Measurements from ENCODE around the gene SLC25A23.
A peak's percentile ranks its signal among the peaks of the same experiment; 100 is the strongest.
"Not testable (repeated sequence)": the region's sequence is repeated elsewhere in the genome, so short reads cannot be mapped to it uniquely, and the experiment has no call there.

The SLC25A23 gene

DNA sequence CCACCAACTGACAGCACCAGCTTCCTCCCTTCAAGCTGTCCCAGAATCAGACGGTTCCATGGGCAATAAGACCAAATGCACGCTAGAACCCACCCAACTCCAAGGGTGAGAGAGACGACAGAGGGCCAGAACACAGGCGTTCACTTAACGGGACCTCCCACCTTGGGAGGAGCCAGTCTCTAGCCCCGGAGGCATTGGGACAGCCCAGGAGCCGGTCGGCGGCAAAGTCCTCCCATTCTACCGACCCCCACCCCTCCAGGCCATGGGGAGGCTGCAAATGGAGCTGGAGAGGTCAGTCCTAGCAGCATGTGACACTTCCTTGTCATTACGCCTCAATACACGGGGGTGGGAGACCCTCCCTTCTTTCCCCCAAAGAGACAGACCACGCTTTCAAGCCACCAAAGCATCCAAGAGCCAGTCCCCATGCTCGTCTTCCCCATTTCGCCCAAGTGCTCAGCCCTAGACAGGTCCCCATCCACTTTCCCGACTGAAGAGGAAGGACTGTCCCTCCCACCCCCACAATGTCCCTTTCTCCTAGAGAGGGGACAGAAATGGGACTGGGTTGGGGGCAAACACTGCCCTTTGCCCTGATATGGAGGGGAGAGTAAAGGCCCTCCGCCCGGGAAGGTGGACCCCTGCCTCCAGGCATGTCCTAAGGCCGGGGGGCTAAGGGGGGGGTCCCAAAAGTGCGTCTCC lies 35.9 kb downstream of the SLC25A23 start:
- DNase-seq = no peak

DNA sequence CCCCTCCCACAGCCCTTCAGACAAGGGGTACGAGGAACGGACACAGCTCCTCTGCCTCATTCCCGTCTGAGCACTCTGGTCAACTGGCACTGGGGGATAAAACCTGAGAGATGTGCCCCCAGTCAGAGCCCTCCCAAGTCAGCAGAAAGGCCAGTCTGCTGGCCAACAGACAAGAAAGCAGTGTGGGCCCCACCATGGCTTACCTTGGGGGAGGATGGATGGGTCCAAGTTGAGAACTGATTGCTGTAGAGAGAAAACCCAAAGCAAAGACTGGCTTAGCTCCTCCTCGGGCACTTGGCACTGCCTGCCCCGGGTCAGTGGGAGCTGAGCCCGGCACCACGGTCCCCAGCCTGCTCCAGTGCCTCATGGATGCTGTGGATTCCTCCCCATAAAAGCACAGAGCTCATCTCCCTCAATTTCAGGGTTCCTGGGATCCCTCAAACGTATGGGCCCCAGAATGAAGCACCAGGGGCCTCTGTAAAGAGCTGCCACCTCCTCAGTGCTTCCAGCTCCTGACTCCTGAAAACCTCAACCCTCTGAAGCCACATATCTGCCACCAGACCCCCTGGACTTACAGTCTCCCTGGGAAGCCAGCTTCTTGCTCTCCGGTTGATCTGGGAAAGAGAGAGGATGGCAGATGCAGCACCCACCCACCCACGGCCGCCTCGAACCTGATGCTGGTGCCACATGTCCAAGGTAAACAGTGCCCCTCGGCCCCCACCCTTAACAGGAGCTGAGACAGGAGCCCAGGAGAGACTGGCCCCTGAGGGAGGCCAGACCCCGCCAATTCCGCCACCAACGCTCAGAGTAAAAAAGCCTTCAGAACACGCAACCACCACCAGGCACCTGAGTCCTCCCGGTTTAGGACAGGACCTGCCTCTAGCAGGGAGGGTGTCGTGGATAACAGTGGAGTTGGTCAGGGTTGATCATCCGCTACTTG lies 38.2 kb downstream of the SLC25A23 start:
- no peak for DNase-seq

DNA sequence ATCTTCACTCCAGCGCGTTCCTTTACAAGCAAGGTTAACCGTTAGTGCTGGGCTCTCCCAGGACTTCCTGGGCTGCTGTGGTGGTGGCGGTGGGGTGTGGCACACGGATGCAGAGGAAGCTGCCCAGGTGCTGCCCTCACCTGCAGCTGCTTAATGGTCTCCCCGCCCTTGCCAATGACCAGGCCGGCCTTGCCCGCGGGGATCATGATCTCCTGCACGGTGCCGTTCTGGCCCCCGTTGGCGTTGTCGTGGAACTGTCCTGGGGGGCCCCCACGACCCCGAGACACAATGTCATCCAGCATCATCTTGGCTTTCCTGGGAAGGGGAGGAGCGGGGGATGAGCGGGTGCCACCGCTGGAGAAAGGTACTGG lies 41.0 kb downstream of the SLC25A23 start:
- DNase-seq = no peak

DNA sequence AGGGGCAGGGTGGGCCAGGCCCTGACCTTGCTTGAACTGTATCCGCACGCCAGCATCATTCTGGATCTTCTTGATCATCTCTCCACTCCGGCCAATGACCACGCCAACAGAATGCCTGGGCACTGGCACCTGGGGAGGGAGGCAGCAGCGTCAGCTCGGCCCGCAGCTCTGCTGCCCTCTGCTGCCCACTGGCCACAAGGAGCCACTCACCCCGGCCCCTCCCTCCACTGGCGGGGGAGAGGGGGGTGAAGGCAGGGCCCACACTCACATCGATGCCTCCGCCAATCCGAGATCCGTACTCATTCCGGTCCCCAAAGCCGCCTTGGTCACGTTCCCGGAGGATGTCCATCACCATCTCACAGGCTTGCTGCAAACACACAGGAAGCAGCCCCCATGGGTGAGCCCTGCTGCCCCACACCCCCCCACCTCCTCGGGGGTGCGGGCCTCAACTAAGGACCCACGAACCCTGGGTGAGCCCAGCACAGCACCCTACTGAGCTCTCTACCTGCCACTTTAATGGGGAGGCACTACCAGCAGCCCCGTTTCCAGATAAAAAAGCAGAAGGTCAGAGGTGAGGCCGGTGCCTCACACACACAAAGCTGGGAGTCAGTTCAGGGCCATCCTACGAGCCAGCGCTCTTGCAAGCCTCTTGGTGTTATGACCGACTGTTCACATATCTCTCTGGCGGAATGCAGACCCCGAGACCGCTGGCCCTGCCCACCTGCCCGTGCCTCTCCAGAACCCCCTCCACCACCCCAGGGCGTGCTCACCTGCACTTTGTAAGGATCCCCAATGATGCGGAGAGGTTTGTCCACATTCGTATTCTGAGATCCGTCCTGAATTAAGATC lies 41.7 kb downstream of the SLC25A23 start:
- no peak for DNase-seq

- DNase-seq = no peak
These were observed 42.8 kb downstream of the SLC25A23 start for GRCh38 chr19:6416658-6417405.

DNA sequence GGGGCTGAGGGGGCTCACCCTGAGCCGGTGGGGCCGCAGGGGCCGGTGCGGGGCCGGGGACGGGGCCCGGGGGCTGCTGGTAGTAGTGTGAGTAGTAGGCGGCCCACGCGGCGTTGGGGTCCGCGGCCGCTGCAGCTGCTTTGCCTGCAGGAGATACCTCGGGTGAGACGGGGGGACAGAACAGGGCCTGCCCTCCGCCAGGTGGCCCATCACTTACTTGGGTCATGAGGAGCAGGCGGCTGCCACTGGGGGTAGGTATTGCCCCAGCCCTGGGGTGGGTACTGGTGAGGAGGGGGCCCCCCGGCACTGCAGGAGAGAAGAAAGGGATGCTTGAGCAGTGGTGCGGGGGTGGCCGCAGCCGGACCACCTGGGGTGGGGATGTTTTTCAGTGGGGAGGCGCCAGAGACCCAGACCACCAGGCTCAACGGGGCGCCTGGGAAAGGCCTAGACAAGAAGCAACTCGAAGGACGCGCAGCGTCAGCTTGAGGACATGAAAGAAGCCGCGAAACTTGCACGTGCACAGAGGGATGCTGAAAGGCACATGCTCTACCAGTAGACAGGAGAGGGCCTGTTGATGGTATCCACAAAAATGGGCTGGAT lies 43.9 kb downstream of the SLC25A23 start:
- DNase-seq = no peak

- DNase-seq = no peak
These were observed 44.6 kb downstream of the SLC25A23 start for GRCh38 chr19:6414793-6415590.

DNA sequence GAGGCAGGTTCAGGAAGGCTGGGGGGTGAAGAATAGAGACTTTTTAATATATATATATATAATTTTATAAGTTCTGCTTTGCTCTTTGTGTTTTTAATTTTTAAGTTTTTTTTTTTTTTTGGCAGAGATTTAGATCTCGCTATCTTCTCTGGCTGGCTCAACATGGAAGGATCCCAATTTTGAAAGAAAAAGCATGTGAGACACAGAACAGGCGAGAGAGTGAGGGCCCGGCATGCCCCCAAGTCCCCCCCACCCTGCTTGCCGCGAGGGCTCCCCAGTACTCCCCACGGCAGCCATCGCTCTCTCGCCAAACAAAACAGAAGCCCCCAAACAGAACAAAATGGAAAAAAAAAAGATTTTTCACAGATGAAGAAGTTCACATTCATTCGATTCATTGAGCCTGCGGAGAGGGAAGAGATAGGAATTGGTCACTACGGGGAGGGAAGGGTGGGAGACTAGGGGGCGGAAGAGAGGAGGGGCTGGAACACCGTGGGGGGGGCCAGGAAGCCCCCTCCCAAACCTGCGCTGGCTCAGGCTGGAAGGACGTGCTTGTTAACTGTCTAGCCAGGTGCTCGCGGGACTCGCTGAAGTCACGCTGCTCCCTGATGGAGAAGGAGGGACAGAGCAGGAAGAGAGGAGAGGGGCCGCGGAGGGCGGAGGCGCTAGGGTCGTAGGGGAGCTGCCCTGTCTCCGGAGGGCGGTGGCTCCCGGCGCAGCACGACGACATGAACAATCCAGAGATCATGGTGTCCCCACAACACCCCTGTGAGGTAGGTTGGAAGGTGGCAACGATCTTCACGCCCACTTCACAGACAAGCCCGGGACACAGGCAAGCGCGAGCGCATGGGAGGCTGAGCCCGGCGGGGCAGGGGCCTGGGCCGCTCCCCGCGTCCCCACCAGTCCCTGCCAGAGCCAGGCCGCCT lies 45.6 kb downstream of the SLC25A23 start:
- no peak for DNase-seq

- no peak for DNase-seq
These were observed 46.3 kb downstream of the SLC25A23 start for GRCh38 chr19:6413291-6413690.

- peak; percentile 18 for DNase-seq
These were observed 47.0 kb downstream of the SLC25A23 start for GRCh38 chr19:6412447-6413091.

DNA sequence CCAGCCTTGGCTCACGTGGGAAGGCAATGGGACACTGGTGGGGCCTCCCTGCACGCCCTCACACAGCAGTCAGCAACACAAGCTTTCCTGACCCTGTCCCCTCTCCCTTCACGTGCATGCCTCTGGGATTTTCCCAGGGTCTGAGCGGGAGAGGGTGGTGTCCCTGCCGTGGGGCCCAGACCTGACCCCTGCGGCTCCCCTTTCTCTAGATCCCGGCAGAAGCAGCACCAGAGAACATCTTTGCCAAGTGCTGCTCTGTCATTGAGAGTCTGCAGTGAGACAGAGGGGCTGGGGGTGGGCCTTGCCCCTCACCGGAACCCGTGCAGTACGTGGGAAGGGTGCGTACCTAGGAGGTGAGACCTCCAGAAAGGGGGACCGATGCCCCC lies 47.5 kb downstream of the SLC25A23 start:
- DNase-seq = no peak

DNA sequence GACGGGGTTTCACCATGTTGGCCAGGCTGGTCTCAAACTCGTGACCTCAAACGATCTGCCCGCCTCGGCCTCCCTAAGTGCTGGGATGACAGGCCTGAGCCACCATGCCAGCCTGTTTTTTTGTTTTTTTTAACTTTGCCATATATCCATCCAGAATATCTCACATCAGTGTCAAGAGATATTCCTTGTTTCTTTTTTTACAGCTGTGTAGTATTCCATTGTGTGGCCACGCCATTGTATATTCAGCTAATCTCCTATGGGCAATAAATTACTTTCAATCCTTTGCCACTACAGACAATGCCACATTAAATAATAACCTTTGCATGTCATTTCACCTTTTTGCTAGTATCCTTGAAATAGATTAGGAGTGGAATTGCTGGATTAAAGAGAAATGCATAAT lies 50.2 kb downstream of the SLC25A23 start:
- DNase-seq = no peak

DNA sequence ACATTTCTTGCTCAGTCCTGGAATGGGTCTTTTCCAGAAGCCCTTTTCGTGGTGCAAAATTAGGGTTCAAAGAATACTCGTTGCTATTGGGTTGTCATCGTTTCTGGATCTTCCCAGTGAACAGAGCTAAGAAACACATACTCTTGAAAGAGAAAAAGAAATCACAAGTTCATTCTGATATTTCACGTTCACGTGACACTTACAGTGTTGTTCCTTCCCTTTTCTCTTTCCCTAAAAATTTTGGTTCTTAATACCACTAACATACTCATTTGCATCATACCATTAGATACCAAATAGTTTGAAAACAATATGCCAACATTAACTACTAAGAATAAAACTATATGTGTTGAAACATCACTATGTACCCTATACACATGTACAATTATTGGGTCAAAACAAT lies 53.2 kb downstream of the SLC25A23 start:
- no peak for DNase-seq

GRCh38 chr19:6402837-6403608 lies 56.6 kb downstream of the SLC25A23 start:
- DNase-seq = peak; percentile 40

GRCh38 chr19:6402058-6402457 lies 57.5 kb downstream of the SLC25A23 start:
- no peak for DNase-seq

GRCh38 chr19:6400062-6400944 lies 59.3 kb downstream of the SLC25A23 start:
- not testable (repeated sequence) for DNase-seq

- DNase-seq = no peak
These were observed 63.3 kb downstream of the SLC25A23 start for GRCh38 chr19:6396305-6396704.

GRCh38 chr19:6394831-6395230 lies 64.8 kb downstream of the SLC25A23 start:
- DNase-seq = no peak

Data from NCI-H1092 treated with DMSO at 0.1 percent for 48 hours (cell line).